ENCODE data around the gene IDNK.

- no peak for TF ChIP-seq POLR2AphosphoS5 (IDR thresholded peaks at IDR 0.05; ENCODE audit: borderline replicate concordance, low read depth, low read length)
- no peak for TF ChIP-seq EZH2 (IDR thresholded peaks at IDR 0.05)
These were observed 34.0 kb downstream of the IDNK start for GRCh38 chr9:83656952-83657351.

All from SK-N-MC (cell line).